Thoracic aorta (tissue), 2 donors: ENCODE results near the gene OSBPL1A. TPM values are rescaled to one million over a fixed set of nuclear protein-coding genes. Genes with fewer than 3 reads are reported as not detected.

Source experiments
- ATAC-seq: fragments of 150-250 bp; one replicate; pipeline ENCODE4 v1.8.0; 2017; ENCODE audit warnings: low read depth; ENCODE audit not compliant: insufficient number of reproducible peaks, low FRiP score
- DNase-seq: peaks from one replicate; pipeline ENCODE4 v3.0.0-alpha.2; 2020; ENCODE audit warnings: low spot score
- H3K27ac ChIP-seq, 2 donors: fragments of 200-600 bp; sonication (generic); 1 replicate in 1 of 2; 2 replicates in 1 of 2; pipeline ENCODE4 v1.5.1; 2016; ENCODE audit warnings: mild to moderate bottlenecking in 2 of 2, moderate library complexity in 2 of 2
- H3K27me3 ChIP-seq: fragments of 200-600 bp; sonication (generic); replicated peaks from 2 replicates; pipeline ENCODE4 v1.6.0; 2016; ENCODE audit warnings: mild to moderate bottlenecking; ENCODE audit not compliant: insufficient read depth
- H3K36me3 ChIP-seq: fragments of 200-600 bp; sonication (generic); one replicate; pipeline ENCODE4 v1.5.1; 2016
- H3K4me1 ChIP-seq, 2 donors: fragments of 200-600 bp; sonication (generic); 1 replicate in 1 of 2; 2 replicates in 1 of 2; pipeline versions ENCODE4 v1.5.1 to v1.6.0; 2016; ENCODE audit warnings: low read depth in 2 of 2, mild to moderate bottlenecking in 1 of 2; ENCODE audit not compliant: control insufficient read depth in 1 of 2
- H3K4me3 ChIP-seq: fragments of 200-600 bp; sonication (generic); 2 replicates; pipeline ENCODE4 v1.5.1; 2016; ENCODE audit warnings: mild to moderate bottlenecking
- H3K9me3 ChIP-seq: fragments of 200-600 bp; sonication (generic); 2 replicates; pipeline ENCODE4 v1.5.1; 2016
- total RNA-seq, 2 donors: library from RNA; depleted of rRNA; stranded (reverse); fragments of >200 nt; gene quantifications; one replicate each; pipeline versions ENCODE4 v1.1.0 to v1.2.3, GENCODE V29; 2016
- TF ChIP-seq, protein P1 (sequence below): fragments of 200-600 bp; sonication (generic); IDR thresholded peaks from one replicate; pipeline ENCODE4 v1.5.1; 2019; ENCODE audit warnings: antibody characterized with exemption

OSBPL1A gene
- total RNA-seq, 2 donors from 2014 or later: 35.1 to 53.7 TPM

DNA sequence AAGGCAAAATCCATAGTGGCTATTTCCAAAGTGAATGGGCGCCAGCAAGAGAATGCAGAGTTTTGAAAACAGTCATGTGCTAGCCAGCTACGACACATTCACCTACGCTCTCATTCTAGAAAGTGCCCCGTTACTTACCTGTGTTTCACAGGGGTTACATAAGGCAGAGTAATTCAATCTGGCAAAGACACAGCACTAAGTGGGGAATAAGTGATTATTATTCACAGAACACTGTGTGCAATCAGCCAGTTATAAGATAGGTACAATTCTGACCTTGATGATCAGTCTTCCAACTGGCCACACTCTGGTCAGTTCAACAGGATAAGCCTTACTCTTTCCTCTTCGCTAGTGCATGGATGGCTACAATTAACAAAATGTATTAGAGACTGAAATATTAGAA, 152.9 kb downstream of the OSBPL1A start:
- Histone ChIP-seq H3K36me3 (no peaks in the 10 kb centered on the region), H3K9me3 (no peaks in the 10 kb centered on the region), H3K27me3 (no peaks in the 10 kb centered on the region), H3K27ac (no peak overlapping the region), H3K4me1 (no peaks in the 10 kb centered on the region), H3K4me3 (no peak overlapping the region)
- DNase-seq (no peak), ATAC-seq (no peak)
- TF ChIP-seq, protein P1, sequence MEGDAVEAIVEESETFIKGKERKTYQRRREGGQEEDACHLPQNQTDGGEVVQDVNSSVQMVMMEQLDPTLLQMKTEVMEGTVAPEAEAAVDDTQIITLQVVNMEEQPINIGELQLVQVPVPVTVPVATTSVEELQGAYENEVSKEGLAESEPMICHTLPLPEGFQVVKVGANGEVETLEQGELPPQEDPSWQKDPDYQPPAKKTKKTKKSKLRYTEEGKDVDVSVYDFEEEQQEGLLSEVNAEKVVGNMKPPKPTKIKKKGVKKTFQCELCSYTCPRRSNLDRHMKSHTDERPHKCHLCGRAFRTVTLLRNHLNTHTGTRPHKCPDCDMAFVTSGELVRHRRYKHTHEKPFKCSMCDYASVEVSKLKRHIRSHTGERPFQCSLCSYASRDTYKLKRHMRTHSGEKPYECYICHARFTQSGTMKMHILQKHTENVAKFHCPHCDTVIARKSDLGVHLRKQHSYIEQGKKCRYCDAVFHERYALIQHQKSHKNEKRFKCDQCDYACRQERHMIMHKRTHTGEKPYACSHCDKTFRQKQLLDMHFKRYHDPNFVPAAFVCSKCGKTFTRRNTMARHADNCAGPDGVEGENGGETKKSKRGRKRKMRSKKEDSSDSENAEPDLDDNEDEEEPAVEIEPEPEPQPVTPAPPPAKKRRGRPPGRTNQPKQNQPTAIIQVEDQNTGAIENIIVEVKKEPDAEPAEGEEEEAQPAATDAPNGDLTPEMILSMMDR: no peak

DNA sequence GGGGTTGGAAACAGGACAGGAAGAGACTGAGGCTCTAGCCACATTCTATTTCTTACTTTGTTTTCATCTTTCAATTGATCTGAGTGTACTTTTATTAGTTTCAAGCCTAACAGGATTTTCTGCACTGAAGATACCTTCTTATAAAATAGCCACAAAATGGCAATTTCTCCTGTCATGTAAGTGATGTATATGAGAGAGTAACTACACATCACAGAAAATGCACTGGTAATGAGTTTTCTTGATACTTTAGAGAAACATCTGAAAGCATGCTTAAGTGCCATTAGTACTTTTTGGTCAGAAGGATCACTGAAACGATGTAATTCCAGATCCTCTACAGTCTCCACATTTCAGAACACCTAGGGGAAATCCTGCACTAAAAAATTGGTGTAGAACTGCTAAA, 153.9 kb downstream of the OSBPL1A start:
- Histone ChIP-seq H3K27me3 (no peaks in the 10 kb centered on the region), H3K4me1 (no peaks in the 10 kb centered on the region), H3K4me3 (no peak overlapping the region), H3K27ac (no peak overlapping the region), H3K36me3 (no peaks in the 10 kb centered on the region), H3K9me3 (no peaks in the 10 kb centered on the region)
- TF ChIP-seq, protein P1: no peak
- ATAC-seq (no peak), DNase-seq (no peak)

DNA sequence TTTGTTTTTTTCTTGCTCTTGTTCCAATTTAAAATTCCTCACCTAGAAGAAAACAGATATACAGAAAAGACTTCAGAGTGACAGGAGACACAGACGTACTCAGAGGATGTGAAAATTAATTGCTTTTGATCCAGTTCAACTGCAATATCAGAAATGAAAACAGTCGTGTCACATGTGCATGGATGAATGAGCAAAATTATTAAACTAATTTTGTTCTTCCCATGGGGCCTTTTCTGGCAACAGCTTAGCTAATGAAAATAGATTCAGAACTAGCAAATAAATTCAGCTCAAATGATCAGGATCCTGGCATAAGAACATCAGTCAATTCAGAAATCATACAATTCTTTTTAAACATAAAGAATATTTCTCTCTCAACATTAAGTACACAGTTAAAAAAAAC, 158.3 kb downstream of the OSBPL1A start:
- H3K9me3 ChIP-seq: no peaks in the 10 kb centered on the region
- DNase-seq: no peak
- H3K27me3 ChIP-seq: no peaks in the 10 kb centered on the region
- H3K4me1 ChIP-seq: no peaks in the 10 kb centered on the region
- no peak overlapping the region for H3K27ac ChIP-seq
- H3K4me3 ChIP-seq: no peak overlapping the region
- ATAC-seq: no peak
- H3K36me3 ChIP-seq: peaks cover 13% of the 10 kb centered on the region
- TF ChIP-seq, protein P1: no peak

GRCh38 chr18:24238387-24238786, 159.2 kb downstream of the OSBPL1A start:
- Histone ChIP-seq H3K27me3 (no peaks in the 10 kb centered on the region), H3K9me3 (no peaks in the 10 kb centered on the region), H3K27ac (no peak overlapping the region), H3K4me3 (no peak overlapping the region), H3K4me1 (no peaks in the 10 kb centered on the region), H3K36me3 (peaks cover 13% of the 10 kb centered on the region)
- no peak for DNase-seq
- TF ChIP-seq, protein P1: no peak
- no peak for ATAC-seq

GRCh38 chr18:24234850-24235418, 162.7 kb downstream of the OSBPL1A start:
- ATAC-seq: no peak
- TF ChIP-seq, protein P1: no peak

More at GRCh38 chr18:24234850-24235418, 162.7 kb downstream of the OSBPL1A start:
- Histone ChIP-seq H3K27ac (no peak overlapping the region), H3K36me3 (peaks cover 13% of the 10 kb centered on the region), H3K4me1 (peaks cover 7 to 16% of the 10 kb centered on the region in 2 donors), H3K9me3 (no peaks in the 10 kb centered on the region), H3K4me3 (no peak overlapping the region), H3K27me3 (no peaks in the 10 kb centered on the region)
- DNase-seq: no peak
